H9 (cell line): ENCODE data around the gene GDAP1L1. TPM values are rescaled to one million over a fixed set of nuclear protein-coding genes. Genes with fewer than 3 reads are reported as not detected.

Source experiments
- DNase-seq: peaks from one replicate; pipeline ENCODE4 v3.0.0-alpha.2; 2017
- H2AFZ ChIP-seq: one replicate; pipeline ENCODE4 v1.6.1; 2013; ENCODE audit warnings: mild to moderate bottlenecking, low read length, control low read depth, moderate library complexity
- H2AK5ac ChIP-seq: 2 replicates; pipeline ENCODE4 v1.6.1; 2013; ENCODE audit warnings: low read length, control low read depth, mixed read lengths; ENCODE audit not compliant: insufficient read length
- H2BK120ac ChIP-seq: one replicate; pipeline ENCODE4 v1.6.1; 2013; ENCODE audit warnings: low read depth, mild to moderate bottlenecking, low read length, control low read depth, inconsistent platforms; ENCODE audit not compliant: poor library complexity, severe bottlenecking
- H2BK12ac ChIP-seq: 2 replicates; pipeline ENCODE4 v1.6.1; 2013; ENCODE audit warnings: low read length, control low read depth, mixed read lengths, low read depth; ENCODE audit not compliant: insufficient read length
- H2BK15ac ChIP-seq: 2 replicates; pipeline ENCODE4 v1.6.1; 2013; ENCODE audit warnings: low read depth, low read length, control low read depth
- H2BK20ac ChIP-seq: one replicate; pipeline ENCODE4 v1.6.1; 2013; ENCODE audit warnings: low read depth, mild to moderate bottlenecking, low read length, control low read depth, inconsistent platforms; ENCODE audit not compliant: poor library complexity, severe bottlenecking
- H2BK5ac ChIP-seq: 2 replicates; pipeline ENCODE4 v1.6.1; 2013; ENCODE audit warnings: low read length, control low read depth, mixed read lengths; ENCODE audit not compliant: insufficient read length
- H3K14ac ChIP-seq: 2 replicates; pipeline ENCODE4 v1.6.1; 2013; ENCODE audit warnings: low read length, control low read depth; ENCODE audit not compliant: insufficient read depth
- H3K18ac ChIP-seq: 2 replicates; pipeline ENCODE4 v1.6.1; 2013; ENCODE audit warnings: low read depth, mild to moderate bottlenecking, mixed read lengths, low read length, control low read depth; ENCODE audit not compliant: insufficient read length
- H3K23ac ChIP-seq: 2 replicates; pipeline ENCODE4 v1.6.1; 2013; ENCODE audit warnings: low read length, control low read depth, mixed read lengths, low read depth; ENCODE audit not compliant: insufficient read length
- H3K23me2 ChIP-seq: 2 replicates; pipeline ENCODE4 v1.6.1; 2013; ENCODE audit warnings: low read depth, mild to moderate bottlenecking, mixed read lengths, low read length, control low read depth; ENCODE audit not compliant: insufficient read length, poor library complexity, severe bottlenecking
- H3K27ac ChIP-seq: 2 replicates; pipeline ENCODE4 v1.5.1; 2013; ENCODE audit warnings: low read length, control low read depth, mixed read lengths, low read depth; ENCODE audit not compliant: insufficient read length
- H3K27me3 ChIP-seq: 2 replicates; pipeline ENCODE4 v1.6.1; 2013; ENCODE audit warnings: low read length, control low read depth, inconsistent platforms; ENCODE audit not compliant: insufficient read depth
- H3K4ac ChIP-seq: 2 replicates; pipeline ENCODE4 v1.6.1; 2013; ENCODE audit warnings: low read depth, mild to moderate bottlenecking, control low read depth, inconsistent platforms, low read length, moderate library complexity
- H3K4me1 ChIP-seq: 2 replicates; pipeline ENCODE4 v1.6.1; 2013; ENCODE audit warnings: low read length, control low read depth, inconsistent platforms; ENCODE audit not compliant: insufficient read depth
- H3K4me2 ChIP-seq: 2 replicates; pipeline ENCODE4 v1.6.1; 2013; ENCODE audit warnings: low read length, control low read depth, mixed read lengths; ENCODE audit not compliant: insufficient read length, insufficient read depth
- H3K56ac ChIP-seq: 2 replicates; pipeline ENCODE4 v1.6.1; 2013; ENCODE audit warnings: low read depth, mild to moderate bottlenecking, mixed read lengths, low read length, control low read depth; ENCODE audit not compliant: insufficient read length
- H3K79me1 ChIP-seq: 2 replicates; pipeline ENCODE4 v1.6.1; 2013; ENCODE audit warnings: low read depth, mild to moderate bottlenecking, moderate library complexity, low read length, control low read depth, inconsistent platforms; ENCODE audit not compliant: insufficient read depth, poor library complexity, severe bottlenecking
- H3K79me2 ChIP-seq: 2 replicates; pipeline ENCODE4 v1.6.1; 2013; ENCODE audit warnings: low read length, control low read depth, inconsistent platforms; ENCODE audit not compliant: insufficient read depth
- H3K9ac ChIP-seq: 2 replicates; pipeline ENCODE4 v1.6.1; 2013; ENCODE audit warnings: low read length, control low read depth, mixed read lengths; ENCODE audit not compliant: insufficient read length; ENCODE audit errors: extremely low read depth
- H3K9me3 ChIP-seq: one replicate; pipeline ENCODE4 v1.6.1; 2013; ENCODE audit warnings: low read depth, low read length, inconsistent platforms; ENCODE audit not compliant: control insufficient read depth
- H3T11ph ChIP-seq: one replicate; pipeline ENCODE4 v1.6.1; 2013; ENCODE audit warnings: mild to moderate bottlenecking, low read length, control low read depth, inconsistent platforms
- H4K20me1 ChIP-seq: one replicate; pipeline ENCODE4 v1.6.1; 2013; ENCODE audit not compliant: control insufficient read depth, insufficient read length, insufficient read depth
- H4K5ac ChIP-seq: 2 replicates; pipeline ENCODE4 v1.6.1; 2013; ENCODE audit warnings: low read depth, mild to moderate bottlenecking, mixed read lengths, low read length, control low read depth; ENCODE audit not compliant: insufficient read length
- H4K8ac ChIP-seq: replicated peaks from 2 replicates; pipeline ENCODE4 v1.6.1; 2013; ENCODE audit warnings: low read length, control low read depth, mixed read lengths, low read depth; ENCODE audit not compliant: insufficient read length
- H4K91ac ChIP-seq: 2 replicates; pipeline ENCODE4 v1.6.1; 2013; ENCODE audit warnings: low read depth, mild to moderate bottlenecking, moderate library complexity, mixed read lengths, low read length, control low read depth; ENCODE audit not compliant: insufficient read length
- H3K27ac Mint-ChIP-seq, 3 experiments: 2 replicates in 2 of 3; 3 replicates in 1 of 3; pipeline ENCODE4 v1.8.0; 2020 to 2021; ENCODE audit warnings: mixed read lengths in 3 of 3, mild to moderate bottlenecking in 1 of 3, moderate library complexity in 1 of 3
- H3K27me3 Mint-ChIP-seq: 2 replicates; pipeline ENCODE4 v1.8.0; 2021; ENCODE audit warnings: low read depth, mild to moderate bottlenecking, moderate library complexity, mixed read lengths
- H3K36me3 Mint-ChIP-seq, 3 experiments: 2 replicates in 2 of 3; 3 replicates in 1 of 3; pipeline ENCODE4 v1.8.0; 2020 to 2021; ENCODE audit warnings: low read depth in 3 of 3, mixed read lengths in 3 of 3; ENCODE audit not compliant: insufficient read depth in 1 of 3
- H3K4me1 Mint-ChIP-seq, 2 experiments: 2 replicates each; pipeline ENCODE4 v1.8.0; 2020; ENCODE audit warnings: mixed read lengths in 2 of 2
- H3K4me3 Mint-ChIP-seq, 2 experiments: 2 replicates in 1 of 2; 3 replicates in 1 of 2; pipeline ENCODE4 v1.8.0; 2020 to 2021; ENCODE audit warnings: mild to moderate bottlenecking in 2 of 2, mixed read lengths in 2 of 2, moderate library complexity in 1 of 2
- H3K9me3 Mint-ChIP-seq, 2 experiments: 2 replicates in 1 of 2; 3 replicates in 1 of 2; pipeline ENCODE4 v1.8.0; 2020; ENCODE audit warnings: mild to moderate bottlenecking in 2 of 2, mixed read lengths in 2 of 2, moderate library complexity in 1 of 2
- WGBS: extraction: QIAGEN DNeasy Blood & Tissue Kit; methylation state at CpG from one replicate; pipeline ENCODE4 v1.1.7; 2013; ENCODE audit warnings: missing lambda C conversion rate, low lambda C conversion rate, mixed read lengths; ENCODE audit not compliant: insufficient read length; ENCODE audit errors: extremely low coverage; 5-methylcytosine and 5-hydroxymethylcytosine counted together
- total RNA-seq: library from RNA; stranded (reverse); gene quantifications from 2 replicates; pipeline ENCODE4 v1.2.1, GENCODE V29; 2021
- TF ChIP-seq, protein P1 (sequence below): fragments of 200-600 bp; sonication (generic); conservative IDR thresholded peaks from 3 replicates; pipeline ENCODE4 v1.8.0; 2021; ENCODE audit warnings: antibody characterized with exemption, mild to moderate bottlenecking

The GDAP1L1 gene
- total RNA-seq, 1 experiment from 2014 or later = 5.9 TPM

DNA sequence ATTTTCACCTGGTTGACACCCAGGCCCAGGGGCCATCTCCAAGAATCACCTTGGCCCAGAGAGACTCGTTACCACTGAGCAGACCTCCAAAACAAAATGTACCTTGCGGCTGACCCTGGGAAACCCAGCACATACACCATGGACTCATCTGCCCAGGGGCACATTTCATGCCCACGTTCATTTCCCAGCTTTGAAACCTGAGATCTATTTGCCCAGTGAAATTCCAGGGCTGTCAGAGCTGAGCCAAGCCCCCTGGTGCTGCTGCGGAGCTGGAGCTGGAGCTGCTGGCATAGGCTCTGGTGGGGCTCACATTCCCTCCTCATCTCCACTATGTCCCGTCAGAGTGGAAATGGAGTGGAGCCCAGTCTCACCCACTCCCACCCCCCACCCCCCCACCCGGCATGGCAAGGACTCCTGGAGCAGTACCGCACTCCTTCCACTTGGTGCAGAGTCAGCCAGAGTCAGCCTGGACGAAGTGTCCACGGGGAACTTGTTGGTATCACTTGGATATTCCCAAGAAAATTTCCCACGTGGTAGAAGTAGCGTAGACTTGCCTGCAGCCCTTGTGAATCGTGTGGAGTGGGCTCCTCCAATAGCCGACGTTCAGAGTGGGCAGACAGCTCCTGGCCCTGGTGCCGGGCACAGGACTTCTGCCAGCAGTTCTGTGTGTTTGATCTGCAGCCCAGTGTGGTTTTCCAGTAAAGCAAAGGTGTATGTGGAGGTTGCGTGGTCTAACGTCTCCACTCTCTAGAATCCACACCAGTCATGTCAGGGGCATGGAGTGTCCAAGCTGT, 18.4 kb upstream of the GDAP1L1 start:
- Histone ChIP-seq H3K18ac (no peak overlapping the region), H3K9me3 (no peaks in the 10 kb centered on the region), H3K27ac (no peak overlapping the region), H4K5ac (no peak overlapping the region), H2BK120ac (no peak overlapping the region), H3K4me1 (0 out of 2 replicates have a peak, but pooled peaks cover 4% of the 10 kb centered on the region), H3K4ac (no peak overlapping the region), H4K20me1 (no peaks in the 10 kb centered on the region), H3K56ac (no peak overlapping the region), H3K23ac (no peak overlapping the region), H2AFZ (no peak overlapping the region), H4K91ac (no peak overlapping the region), H2BK12ac (no peak overlapping the region), H3K4me2 (no peak overlapping the region), H3K14ac (no peak overlapping the region), H2BK5ac (no peak overlapping the region), H3K23me2 (no peaks in the 10 kb centered on the region), H3T11ph (no peak overlapping the region), H3K79me2 (no peaks in the 10 kb centered on the region), H2AK5ac (no peak overlapping the region), H2BK20ac (no peak overlapping the region), H2BK15ac (no peak overlapping the region), H3K9ac (no peak overlapping the region), H3K79me1 (no peaks in the 10 kb centered on the region), H3K27me3 (no peaks in the 10 kb centered on the region), H4K8ac (no peak overlapping the region)
- H3K4me1 Mint-ChIP-seq = peaks cover 19 to 23% of the 10 kb centered on the region in 2 experiments
- H3K36me3 Mint-ChIP-seq = no peaks in the 10 kb centered on the region
- no CpG with 5 or more reads among the region's 17 CpGs for WGBS
- H3K27ac Mint-ChIP-seq = peak overlapping the region; percentile 19 to 84 (median 61); a peak in 3 of 7 replicates
- no peak overlapping the region for H3K4me3 Mint-ChIP-seq
- H3K9me3 Mint-ChIP-seq = no peaks in the 10 kb centered on the region
- TF ChIP-seq, protein P1, sequence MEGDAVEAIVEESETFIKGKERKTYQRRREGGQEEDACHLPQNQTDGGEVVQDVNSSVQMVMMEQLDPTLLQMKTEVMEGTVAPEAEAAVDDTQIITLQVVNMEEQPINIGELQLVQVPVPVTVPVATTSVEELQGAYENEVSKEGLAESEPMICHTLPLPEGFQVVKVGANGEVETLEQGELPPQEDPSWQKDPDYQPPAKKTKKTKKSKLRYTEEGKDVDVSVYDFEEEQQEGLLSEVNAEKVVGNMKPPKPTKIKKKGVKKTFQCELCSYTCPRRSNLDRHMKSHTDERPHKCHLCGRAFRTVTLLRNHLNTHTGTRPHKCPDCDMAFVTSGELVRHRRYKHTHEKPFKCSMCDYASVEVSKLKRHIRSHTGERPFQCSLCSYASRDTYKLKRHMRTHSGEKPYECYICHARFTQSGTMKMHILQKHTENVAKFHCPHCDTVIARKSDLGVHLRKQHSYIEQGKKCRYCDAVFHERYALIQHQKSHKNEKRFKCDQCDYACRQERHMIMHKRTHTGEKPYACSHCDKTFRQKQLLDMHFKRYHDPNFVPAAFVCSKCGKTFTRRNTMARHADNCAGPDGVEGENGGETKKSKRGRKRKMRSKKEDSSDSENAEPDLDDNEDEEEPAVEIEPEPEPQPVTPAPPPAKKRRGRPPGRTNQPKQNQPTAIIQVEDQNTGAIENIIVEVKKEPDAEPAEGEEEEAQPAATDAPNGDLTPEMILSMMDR = peak; percentile 17; the same call in 1 of the 3 replicates
- H3K27me3 Mint-ChIP-seq = no peaks in the 10 kb centered on the region; the same call in 1 of the 2 replicates
- DNase-seq = no peak
